Activated CD4-positive, alpha-beta T cell treated with anti-CD3 and anti-CD28 coated beads, Interleukin-2, amount 50 U/mL, for 16 hours (primary cell): Measurements from ENCODE around the gene SNTA1.
A peak's percentile ranks its signal among the peaks of the same experiment; 100 is the strongest.
"Not testable (repeated sequence)": the region's sequence is repeated elsewhere in the genome, so short reads cannot be mapped to it uniquely, and the experiment has no call there.

Experiments
- DNase-seq: peaks from one replicate; pipeline ENCODE4 v3.0.0-alpha.2; 2020

Gene SNTA1

GRCh38 chr20:33389326-33389725 is 54.2 kb downstream of the SNTA1 start:
- not testable (repeated sequence) for DNase-seq

GRCh38 chr20:33388268-33388667 is 55.3 kb downstream of the SNTA1 start:
- DNase-seq: no peak

GRCh38 chr20:33387177-33387576 is 56.4 kb downstream of the SNTA1 start:
- DNase-seq: no peak

GRCh38 chr20:33386673-33387072 is 56.9 kb downstream of the SNTA1 start:
- DNase-seq: no peak

GRCh38 chr20:33377366-33377765 is 66.2 kb downstream of the SNTA1 start:
- DNase-seq: peak; percentile 32

GRCh38 chr20:33373735-33374605 is 69.6 kb downstream of the SNTA1 start:
- DNase-seq: no peak

- DNase-seq: no peak
These were observed 70.5 kb downstream of the SNTA1 start for GRCh38 chr20:33372993-33373441.

- DNase-seq: peak; percentile 69
These were observed 73.3 kb downstream of the SNTA1 start for GRCh38 chr20:33370291-33370690.

- no peak for DNase-seq
These were observed 80.7 kb downstream of the SNTA1 start for GRCh38 chr20:33362898-33363297.

- DNase-seq: no peak
These were observed 83.9 kb downstream of the SNTA1 start for GRCh38 chr20:33359399-33360261.
